GM18907 (cell line): ENCODE data around the gene BPIFA2.
A peak's percentile ranks its signal among the peaks of the same experiment; 100 is the strongest.
"Not testable (repeated sequence)": the region's sequence is repeated elsewhere in the genome, so short reads cannot be mapped to it uniquely, and the experiment has no call there.

Experiments
- ATAC-seq: cut with Tn5 transposase; IDR thresholded peaks from one replicate; pipeline ENCODE4 v1.9.1; 2021; ENCODE audit warnings: mild to moderate bottlenecking, moderate library complexity; ENCODE audit not compliant: unreplicated experiment

Gene BPIFA2, protein sequence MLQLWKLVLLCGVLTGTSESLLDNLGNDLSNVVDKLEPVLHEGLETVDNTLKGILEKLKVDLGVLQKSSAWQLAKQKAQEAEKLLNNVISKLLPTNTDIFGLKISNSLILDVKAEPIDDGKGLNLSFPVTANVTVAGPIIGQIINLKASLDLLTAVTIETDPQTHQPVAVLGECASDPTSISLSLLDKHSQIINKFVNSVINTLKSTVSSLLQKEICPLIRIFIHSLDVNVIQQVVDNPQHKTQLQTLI

DNA sequence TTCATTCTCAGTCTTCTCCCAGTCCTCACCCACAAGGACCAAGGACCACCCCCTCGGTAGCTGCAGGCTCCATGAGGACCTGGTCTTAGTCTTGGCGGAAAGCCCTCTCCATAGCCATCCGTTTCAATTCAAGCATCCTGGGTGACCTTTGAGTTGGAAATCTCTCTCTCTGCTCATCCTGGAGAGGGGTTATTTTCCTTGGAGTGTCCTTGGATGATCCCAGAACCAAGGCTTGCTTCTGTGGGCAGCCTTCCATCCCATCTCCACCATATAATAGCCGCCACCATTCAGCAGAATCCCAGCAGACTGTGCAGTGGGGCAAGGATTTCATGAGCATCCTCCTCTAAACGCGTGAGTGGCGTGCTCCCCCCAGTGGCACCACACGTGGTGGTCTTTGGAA lies at the start of gene BPIFA2:
BPIFA2 (plus strand) TSS at position 301 of the 400 bp plus-strand sequence. CDS start 987 bp downstream, outside the sequence.
- ATAC-seq: no peak

DNA sequence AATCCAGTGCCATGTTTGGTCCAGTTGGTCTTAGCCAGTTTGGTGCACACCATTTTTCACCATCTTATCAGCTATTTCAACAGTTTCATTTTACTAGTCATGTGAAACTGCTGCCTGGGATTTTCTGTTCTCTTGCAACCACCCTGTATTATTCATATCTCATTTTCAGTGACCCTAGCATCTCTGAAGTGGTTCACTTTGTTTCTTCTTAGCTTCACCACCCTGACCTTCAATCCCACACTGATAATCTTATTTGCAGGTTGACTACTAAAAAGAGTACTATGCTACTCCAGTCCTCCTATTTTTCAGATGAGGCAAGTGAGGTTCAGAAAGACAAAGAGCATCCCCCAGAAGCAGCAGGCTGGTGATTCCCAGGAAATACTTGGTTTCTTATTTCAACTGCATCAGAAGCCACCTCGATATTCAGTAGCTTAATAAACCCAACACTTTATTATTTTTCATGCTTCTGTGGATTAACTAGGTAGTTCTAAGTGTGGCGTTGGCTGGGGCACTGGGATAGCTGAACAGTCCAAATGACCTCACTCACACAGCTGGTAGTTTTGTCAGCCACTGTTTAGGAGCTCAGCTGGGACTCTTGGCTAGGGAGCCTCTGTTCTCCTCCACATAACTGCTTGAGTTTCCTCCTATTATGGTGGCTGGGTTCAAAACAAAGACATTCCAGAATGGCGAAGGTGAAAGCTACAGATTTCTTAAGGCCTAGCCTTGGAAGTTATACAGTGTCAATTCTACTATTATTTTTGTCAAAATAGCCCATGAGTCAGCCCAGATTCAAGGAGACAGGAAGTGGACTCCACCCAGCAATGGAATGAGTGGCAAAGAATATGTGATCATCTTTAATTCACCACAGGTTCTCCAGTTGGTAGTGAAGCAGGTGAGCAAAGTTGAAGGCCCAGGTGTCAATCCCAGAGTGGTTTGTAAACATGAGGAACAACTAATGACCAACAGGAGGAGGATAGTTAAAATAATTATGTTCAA lies 47.9 kb upstream of the BPIFA2 start:
- ATAC-seq: peak; percentile 63

DNA sequence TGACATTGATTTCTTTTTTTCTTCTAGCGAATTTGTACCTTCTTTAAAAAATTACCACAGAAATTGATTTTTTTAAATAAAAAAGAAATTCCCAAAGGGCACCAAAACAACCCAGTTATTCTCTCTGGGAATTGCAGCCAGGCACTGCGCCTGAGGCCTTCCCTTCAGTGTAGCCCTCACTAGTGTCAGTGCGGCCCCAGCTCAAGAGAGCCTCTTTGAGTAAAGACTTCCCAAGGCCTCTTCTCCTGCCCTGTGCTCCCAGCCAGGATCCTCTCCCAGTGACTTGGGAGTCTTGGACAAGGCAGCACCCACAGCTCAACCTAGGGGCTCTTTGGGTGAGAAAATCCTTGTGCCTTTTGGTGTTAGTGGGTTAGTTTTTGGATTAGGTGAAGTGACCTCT lies 47.0 kb upstream of the BPIFA2 start:
- ATAC-seq: no peak

DNA sequence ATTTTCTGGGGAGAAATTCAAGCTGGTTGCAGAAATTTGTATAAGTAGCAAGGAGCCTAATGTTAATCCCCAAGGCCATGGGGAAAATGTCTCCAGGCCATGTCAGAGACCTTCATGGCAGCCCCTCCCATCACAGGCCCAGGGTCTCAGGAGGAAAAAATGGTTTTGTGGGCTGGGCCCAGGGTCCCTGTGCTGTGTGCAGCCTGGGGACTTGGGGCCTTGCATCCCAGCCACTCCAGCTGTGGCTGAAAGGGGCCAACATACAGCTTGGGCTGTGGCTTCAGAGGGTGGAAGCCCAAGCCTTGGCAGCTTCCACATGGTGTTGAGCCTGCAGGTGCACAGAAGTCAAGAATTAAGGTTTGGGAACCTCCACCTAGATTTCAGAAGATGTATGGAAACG lies 45.7 kb upstream of the BPIFA2 start:
- ATAC-seq: not testable (repeated sequence)

DNA sequence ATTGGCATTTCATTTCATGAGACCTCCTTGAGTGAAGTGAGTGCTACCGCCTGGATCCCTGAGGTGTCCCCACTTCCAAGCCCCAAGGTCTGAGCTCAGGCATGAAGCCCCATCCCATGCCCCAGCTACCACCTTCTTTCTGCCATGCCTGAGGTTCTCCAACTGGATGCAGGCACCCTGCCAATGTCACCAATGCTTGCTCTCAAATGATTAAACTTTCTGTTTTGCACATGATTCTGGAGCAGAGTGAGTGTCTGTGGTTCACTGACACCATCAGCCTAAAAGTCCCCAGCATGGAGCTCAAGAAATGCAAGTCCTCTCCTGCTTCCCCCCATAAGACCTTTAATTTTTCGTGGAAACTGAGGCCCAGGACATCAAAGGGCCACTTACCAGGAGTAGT lies 43.7 kb upstream of the BPIFA2 start:
- no peak for ATAC-seq

DNA sequence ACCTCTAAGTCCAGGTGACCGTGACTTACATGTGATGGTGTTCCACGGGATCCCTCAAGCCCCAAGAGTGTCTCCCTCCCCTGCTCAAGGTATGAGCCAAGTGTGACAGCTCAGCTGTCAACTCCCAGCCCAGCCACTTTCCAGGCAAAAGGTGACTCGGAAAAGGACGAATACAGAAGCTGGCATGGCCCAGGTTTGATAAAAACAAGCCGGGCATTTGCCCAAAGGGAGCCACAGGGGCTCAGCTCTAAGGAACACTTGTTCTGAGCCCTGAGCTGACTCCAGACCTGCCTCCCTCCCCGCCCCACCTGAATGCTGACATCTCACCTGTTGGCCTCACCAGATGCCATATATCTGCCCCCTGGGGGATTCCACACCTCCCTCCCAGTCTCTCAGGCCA lies 43.0 kb upstream of the BPIFA2 start:
- ATAC-seq: no peak

DNA sequence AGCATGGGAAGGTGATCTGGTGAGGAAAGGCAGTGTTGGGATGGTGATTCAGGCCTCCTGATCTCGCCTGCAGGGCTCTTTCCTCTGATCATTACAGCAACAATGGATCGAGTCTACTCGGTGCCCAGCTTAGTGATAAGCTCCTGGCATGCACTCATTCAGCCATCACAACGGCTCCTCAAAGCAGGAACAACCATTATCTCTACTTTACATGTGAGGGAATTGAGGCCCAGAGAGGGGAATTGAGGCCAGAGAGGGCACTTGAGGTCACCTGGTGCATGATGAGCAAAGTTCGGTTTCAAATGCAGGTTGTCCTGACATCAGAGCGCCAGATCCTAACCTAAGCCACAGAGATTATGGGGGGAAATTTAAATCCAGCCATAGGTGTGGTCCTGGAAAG lies 42.0 kb upstream of the BPIFA2 start:
- no peak for ATAC-seq

DNA sequence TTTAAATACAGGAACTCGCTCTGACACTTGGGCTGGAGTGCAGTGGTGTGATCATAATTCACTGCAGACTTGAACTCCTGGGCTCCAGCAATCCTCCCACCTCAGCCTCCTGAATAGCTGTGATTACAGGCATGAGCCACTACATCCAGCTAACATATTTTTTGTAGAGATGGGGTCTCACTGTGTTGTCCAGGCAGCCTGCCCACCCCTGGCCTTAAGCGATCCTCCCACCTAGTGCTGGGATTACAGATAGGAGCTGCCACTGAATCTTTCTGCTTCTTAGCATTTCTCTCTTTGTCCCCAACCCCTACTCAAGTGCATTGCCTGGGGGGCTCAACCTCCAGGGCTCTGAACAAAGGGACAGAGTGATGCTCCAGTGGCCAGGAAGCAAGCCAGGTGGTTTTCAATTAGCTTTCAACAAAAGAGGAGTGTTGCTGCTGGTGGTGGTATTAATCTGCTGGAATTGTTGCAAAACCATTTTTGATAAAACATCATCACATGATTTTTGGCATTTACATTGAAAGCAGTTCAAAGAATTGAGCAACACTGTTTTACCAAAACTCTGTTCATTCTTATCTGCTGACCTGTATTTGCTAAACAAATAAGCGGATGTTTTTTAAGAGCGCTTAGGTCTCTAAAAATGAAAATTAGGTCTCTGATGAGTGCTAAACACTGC lies 40.4 kb upstream of the BPIFA2 start:
- no peak for ATAC-seq

DNA sequence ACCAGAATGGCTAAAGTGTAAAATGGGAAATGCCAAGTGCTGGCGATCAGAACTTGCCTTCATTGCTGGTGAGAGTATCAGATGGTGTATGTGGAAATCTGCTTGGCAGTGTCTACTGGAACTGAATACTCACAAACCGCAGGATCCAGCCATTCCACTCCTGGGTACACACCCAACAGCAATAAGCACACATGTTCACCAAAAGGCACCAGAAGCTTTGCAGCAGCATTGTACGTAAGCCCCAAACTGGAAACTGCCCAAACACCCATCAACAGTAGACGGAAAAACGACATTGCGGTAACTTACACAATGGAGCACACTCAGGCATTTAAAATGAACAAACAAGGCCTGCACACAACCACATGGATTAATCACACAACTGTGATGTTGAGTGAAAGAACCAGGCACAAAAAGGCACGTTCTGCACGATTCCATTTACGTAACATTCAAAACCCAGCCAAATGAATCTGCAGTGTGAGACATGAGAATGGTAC lies 37.3 kb upstream of the BPIFA2 start:
- no peak for ATAC-seq

DNA sequence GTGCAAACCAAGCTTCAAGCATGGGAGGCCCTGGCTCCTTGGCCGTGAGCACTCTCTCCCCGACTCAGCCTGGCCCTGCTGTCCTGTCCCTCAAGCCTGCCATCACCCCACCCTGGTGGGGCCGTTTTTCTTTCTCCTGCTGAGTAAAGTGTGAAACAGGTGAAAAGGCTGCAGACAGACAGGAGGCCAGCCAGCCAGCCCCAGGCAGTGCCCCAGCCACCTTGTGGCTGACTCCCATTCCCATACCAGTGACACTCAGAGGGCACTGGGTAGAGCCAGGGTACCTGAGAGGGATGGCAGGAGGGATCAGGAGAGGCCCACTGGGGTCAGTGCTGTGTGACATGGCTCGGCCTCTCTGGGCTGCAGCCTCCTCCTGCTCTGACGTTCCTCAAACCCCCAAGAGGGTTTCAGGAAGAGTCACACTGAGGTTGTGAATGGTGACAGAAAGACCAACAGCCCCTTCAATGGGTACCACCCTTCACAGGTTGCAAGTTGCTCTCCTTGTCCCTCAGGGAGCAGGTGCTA lies 35.9 kb upstream of the BPIFA2 start:
- ATAC-seq: no peak

DNA sequence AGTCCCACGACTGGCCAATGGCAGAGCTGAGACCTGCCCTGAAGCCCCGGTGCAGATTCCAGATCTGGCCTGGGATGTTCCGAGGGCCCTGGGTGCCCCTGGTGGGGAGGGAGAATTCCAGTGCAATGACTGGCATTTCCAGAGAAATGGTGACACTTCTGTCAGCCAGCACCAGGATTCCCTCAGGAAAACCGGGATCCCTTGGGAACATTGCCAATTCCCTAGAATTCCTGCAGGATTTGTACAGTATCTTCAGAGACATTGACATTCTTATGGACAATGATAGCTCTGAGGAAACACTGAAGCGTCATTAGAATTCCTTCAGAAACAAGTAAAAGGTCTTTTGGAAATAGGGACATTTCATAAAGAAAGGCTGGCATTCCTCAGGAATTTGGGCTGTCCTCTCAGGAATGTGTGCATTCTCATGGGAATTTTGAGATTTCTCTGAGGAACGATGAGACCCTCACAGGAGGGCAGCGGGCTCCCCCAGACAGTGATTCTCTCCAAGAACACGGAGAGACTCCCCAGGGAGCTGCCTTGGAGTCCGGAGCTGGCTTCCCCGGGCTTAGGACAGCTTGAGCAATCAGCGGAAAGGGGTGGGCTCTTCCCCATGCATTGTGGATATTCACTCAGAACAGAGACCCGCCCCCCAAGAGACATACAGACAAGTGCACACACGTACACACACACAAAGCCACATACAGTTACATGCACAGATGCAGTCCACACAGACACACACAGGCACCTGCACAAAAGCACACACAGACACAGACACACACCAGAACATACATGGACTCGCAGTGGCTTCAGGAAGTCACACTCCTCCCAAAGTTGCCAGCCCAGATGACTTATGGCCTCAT lies 35.2 kb upstream of the BPIFA2 start:
- no peak for ATAC-seq

DNA sequence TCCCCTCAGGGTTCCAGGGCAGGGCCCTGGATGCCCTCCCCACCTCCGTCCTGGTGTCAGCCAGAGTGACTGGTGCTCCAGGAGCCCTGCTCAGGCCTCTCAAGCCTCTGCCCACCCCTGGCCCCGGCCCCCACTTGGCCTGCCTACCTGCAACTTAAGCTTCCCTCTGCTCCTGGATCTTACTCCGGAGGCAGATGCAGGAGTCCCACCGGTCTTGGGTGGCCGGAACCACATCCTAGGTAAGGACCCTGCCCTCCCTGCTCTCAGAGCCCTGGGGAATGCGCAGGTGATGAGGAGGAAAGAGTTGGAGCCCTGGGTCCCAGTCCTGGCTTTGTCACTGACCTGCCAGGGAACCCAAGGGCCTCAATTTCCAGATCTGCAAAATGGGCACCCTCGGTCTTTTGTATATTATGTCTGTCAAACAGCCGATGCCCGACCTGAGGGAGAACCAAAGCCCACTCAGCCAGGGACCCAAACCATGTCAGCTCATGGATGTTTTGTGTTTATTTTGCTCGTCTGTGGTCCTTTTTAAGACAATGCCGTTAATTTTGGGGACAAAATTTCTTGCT lies 34.5 kb upstream of the BPIFA2 start:
- ATAC-seq: no peak

DNA sequence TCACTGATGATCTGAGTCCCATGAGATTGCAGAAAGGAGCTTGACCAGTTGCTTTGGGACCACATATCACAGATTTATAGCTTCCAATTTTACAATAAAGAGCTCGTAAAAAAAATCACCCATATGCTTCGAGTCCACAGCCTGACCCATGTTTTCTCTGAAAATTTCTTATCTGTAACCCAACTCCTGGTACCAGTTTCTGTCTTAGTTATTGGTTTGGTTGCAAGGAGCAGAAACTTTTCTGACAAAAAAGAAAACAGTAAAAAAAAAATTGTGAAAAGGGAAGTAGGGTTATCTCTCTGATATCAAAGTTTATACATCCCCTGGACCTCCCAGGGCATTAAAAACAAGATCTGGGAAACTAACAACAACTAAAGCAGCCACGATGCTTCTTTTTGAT lies 30.8 kb upstream of the BPIFA2 start:
- no peak for ATAC-seq

DNA sequence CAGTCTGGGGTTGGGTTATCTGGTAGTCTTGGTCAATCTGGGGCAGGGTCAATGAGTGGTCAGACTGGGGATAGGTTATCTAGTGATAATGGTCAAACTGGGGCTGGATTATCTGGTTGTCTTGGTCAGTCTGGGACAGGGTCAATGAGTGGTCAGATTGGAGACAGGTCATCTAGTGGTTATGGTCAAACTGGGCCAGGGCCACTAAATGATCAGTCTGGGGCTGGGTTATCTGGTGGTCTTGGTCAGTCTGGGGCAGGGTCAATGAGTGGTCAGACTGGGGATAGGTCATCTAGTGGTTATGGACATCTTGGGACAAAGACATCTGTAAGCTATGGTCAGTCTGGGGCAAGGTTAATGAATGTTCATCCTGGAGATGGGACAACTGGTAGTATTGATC lies 28.5 kb upstream of the BPIFA2 start:
- ATAC-seq: no peak

DNA sequence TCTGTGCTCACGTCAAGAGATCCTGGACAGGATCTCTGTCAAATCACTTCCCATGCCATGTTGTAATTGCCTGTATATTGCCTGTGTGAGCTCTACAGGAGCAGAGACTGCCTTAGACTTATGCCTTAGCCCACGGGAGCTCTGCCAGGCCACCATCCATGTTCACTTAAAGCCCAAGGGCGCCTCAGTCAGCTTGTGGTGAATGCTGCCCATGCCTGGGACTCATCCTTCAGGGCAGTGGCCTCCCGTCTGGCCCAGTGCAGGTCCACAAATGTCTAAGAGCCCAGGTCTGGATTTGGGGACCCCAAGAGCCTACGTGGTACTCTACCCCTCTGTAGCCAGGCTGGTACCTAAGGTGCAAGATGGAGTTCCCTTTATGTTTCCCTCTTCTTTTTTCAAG lies 22.4 kb upstream of the BPIFA2 start:
- ATAC-seq: no peak

DNA sequence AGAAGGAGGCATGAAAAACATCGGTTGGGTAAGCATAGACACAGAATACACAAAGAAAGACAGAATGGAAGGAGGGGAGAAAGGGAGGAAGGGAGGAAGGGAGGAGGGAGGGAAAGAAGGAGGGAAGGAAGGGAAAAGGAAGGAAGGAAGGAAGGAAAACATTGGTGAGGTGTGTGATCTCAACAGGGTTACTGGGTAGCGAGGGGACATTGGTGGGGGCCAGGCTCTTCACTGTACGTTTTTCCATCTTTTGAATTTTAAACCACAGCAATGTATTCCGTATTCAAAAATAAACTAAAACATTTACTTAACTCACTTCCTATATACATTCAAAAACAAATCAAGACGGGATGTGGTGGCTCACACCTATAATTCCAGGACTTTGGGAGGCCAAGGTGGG lies 20.7 kb upstream of the BPIFA2 start:
- no peak for ATAC-seq

DNA sequence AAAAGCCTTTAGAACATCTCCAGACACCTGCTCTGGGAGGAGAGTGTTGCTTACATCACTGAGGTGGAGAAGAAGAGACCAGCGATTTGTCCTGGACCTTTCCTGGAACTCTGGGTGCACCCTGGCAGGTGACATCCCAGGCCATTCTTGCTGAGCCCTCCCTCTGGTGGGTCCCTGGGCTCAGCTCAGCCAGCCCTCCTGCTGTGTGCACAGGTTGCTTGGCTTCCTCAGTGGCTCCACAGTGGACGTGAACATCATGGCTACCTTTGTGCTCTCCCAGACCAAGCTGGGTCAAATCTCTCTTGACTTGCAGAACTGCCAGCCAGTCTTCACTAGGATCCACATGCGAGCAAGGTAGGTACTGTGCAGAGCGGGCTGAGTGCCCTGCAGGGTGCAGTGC lies 19.9 kb upstream of the BPIFA2 start:
- no peak for ATAC-seq

DNA sequence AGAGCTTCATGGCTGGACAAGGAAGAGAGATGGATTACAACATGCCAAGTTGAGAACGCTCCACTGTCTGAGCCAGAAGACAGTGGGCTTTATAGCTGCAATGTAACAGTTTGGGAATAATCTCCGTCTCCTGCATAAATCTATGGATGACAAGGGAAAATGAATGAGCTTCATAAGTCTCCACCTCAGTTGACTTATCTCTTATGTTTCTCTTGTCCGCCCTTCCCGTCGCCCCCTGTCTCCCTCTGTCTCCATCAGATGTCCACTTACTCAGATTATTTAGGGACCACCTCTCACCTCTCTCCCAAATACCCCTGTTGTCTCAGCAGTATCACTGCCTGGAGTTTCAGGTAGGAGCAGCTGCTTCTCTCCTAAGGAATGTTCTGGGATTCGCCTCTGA lies 13.7 kb upstream of the BPIFA2 start:
- no peak for ATAC-seq

DNA sequence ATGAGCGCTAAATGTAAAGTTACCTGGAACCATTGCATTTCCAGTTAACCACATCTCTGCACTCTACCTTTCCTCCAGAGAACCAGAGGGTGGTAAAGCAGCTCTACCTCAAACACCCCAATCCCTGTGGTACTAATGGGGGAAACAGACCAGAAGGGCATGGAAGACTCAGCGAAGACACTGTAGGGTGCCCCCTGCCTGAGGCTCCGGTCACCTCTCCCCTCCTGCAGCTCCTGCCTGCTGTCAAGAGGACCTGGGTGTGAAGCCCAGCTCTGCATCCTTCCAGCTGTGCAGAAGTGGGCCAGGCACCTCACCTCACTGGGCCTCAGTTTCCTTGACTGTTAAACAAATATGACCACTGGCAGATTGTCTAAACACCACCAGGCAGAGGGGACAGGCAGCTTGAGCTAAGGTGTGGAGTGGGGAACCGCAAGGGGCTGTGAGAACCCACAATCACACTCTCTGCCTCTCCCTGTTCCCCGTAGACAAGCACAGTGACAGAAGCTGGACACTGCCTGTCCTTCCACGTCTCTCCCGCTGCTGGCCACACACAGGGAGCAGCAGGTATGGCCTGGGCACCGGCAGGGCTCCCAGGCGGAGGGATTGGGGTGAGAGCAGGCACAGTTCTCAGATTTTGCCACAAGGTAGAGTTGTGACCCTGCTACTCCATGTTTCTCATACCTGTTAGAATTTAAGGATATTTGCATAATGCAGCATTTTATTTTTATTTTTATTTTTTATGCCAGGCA lies 9.1 kb upstream of the BPIFA2 start:
- ATAC-seq: no peak
